HepG2 (cell line): Measurements from ENCODE around the gene AKTIP. TPM values are rescaled to one million over a fixed set of nuclear protein-coding genes. Genes with fewer than 3 reads are reported as not detected.

ENCODE experiments used
- CSRNP2 ChIP-seq: sonication (generic); formaldehyde crosslinking; conservative IDR thresholded peaks from 2 replicates; pipeline ENCODE4 v1.8.0; 2022; ENCODE audit warnings: low read depth, missing genetic modification reagents
- DDIT3 ChIP-seq: sonication (generic); formaldehyde crosslinking; IDR thresholded peaks from 2 replicates; pipeline ENCODE4 v1.4.0; 2020; ENCODE audit warnings: mild to moderate bottlenecking, missing genetic modification reagents
- ELK4 ChIP-seq: sonication (generic); formaldehyde crosslinking; IDR thresholded peaks from 2 replicates; pipeline ENCODE4 v1.9.0; 2021; ENCODE audit warnings: missing genetic modification reagents, borderline replicate concordance
- FOSL2 ChIP-seq: sonication (generic); formaldehyde crosslinking; IDR thresholded peaks from 2 replicates; pipeline ENCODE4 v1.4.0; 2020; ENCODE audit warnings: missing genetic modification reagents
- FOXK2 ChIP-seq: fragments of 450-650 bp; IDR thresholded peaks from 2 replicates; pipeline ENCODE4 v1.6.1; 2016
- GABPB1 ChIP-seq: IDR thresholded peaks from 2 replicates; pipeline ENCODE4 v1.6.1; 2016; ENCODE audit warnings: mild to moderate bottlenecking, missing genetic modification reagents, moderate library complexity, missing compliant biosample characterization
- HHEX ChIP-seq: IDR thresholded peaks from 2 replicates; pipeline ENCODE4 v1.6.1; 2016; ENCODE audit warnings: control low read depth
- HNRNPLL ChIP-seq: fragments of 200-400 bp; formaldehyde crosslinking; IDR thresholded peaks from 2 replicates; pipeline ENCODE4 v1.6.1; 2017; ENCODE audit warnings: mild to moderate bottlenecking, low read depth, low read length; ENCODE audit not compliant: poor library complexity, severe bottlenecking
- KMT2A ChIP-seq: sonication (generic); formaldehyde crosslinking; IDR thresholded peaks from 2 replicates; pipeline ENCODE4 v1.4.0; 2020; ENCODE audit warnings: missing genetic modification reagents
- LCORL ChIP-seq, 2 experiments: fragments of 450-650 bp in 1 of 2; sonication (generic) in 1 of 2; formaldehyde crosslinking in 1 of 2; IDR thresholded peaks; 2 replicates each; pipeline versions ENCODE4 v1.5.0 to v1.6.1; 2017 to 2020; ENCODE audit warnings: antibody characterized with exemption in 1 of 2, missing genetic modification reagents in 1 of 2
- MLLT10 ChIP-seq: sonication (generic); formaldehyde crosslinking; IDR thresholded peaks from 2 replicates; pipeline ENCODE4 v1.4.0; 2020; ENCODE audit warnings: missing genetic modification reagents
- RXRB ChIP-seq: IDR thresholded peaks from 2 replicates; pipeline ENCODE4 v1.6.1; 2016; ENCODE audit warnings: borderline replicate concordance, missing genetic modification reagents, missing compliant biosample characterization
- SNAPC4 ChIP-seq: sonication (generic); formaldehyde crosslinking; IDR thresholded peaks from 2 replicates; pipeline ENCODE4 v1.4.0; 2020; ENCODE audit warnings: mild to moderate bottlenecking, missing genetic modification reagents
- SOX5 ChIP-seq: IDR thresholded peaks from 2 replicates; pipeline ENCODE4 v1.6.1; 2016; ENCODE audit warnings: borderline replicate concordance
- TCF12 ChIP-seq, 2 experiments: fragments of 450-650 bp in 1 of 2; sonication (generic) in 1 of 2; formaldehyde crosslinking in 1 of 2; IDR thresholded peaks; 2 replicates each; pipeline versions ENCODE4 v1.6.1 to v1.8.0; 2017 to 2022; ENCODE audit warnings: antibody characterized with exemption in 1 of 2, mild to moderate bottlenecking in 1 of 2, missing genetic modification reagents in 1 of 2, moderate library complexity in 1 of 2
- THAP8 ChIP-seq: sonication (generic); formaldehyde crosslinking; IDR thresholded peaks from 2 replicates; pipeline ENCODE4 v1.5.1; 2020; ENCODE audit warnings: missing genetic modification reagents, mild to moderate bottlenecking, borderline replicate concordance
- ZNF256 ChIP-seq: sonication (generic); formaldehyde crosslinking; conservative IDR thresholded peaks from 2 replicates; pipeline ENCODE4 v1.4.0; 2020; ENCODE audit warnings: missing genetic modification reagents
- ZNF333 ChIP-seq: sonication (generic); formaldehyde crosslinking; IDR thresholded peaks from 2 replicates; pipeline ENCODE4 v1.4.0; 2020; ENCODE audit warnings: mild to moderate bottlenecking, missing genetic modification reagents, borderline replicate concordance
- ZNF564 ChIP-seq: sonication (generic); formaldehyde crosslinking; IDR thresholded peaks from 2 replicates; pipeline ENCODE4 v1.8.1; 2023; ENCODE audit warnings: mild to moderate bottlenecking, missing genetic modification reagents
- polyA plus RNA-seq, 8 experiments: library from polyadenylated mRNA; depleted of rRNA in 3 of 8; stranded (reverse) in 7 of 8; unstranded in 1 of 8; fragments of >200 nt; fragmentation: Illumina TruSeq in 4 of 8; extraction: Trizol in 4 of 8; gene quantifications; 2 replicates each; pipeline versions ENCODE4 v1.2.1 to v1.2.3, GENCODE V29; 2011 to 2016; ENCODE audit warnings: low read depth in 4 of 8, missing spikeins in 1 of 8, mixed read lengths in 1 of 8; ENCODE audit not compliant: insufficient read depth in 1 of 8
- total RNA-seq, 5 experiments: library from RNA; depleted of rRNA; stranded (reverse); fragments of >200 nt; fragmentation: Illumina TruSeq; extraction: Trizol; gene quantifications; 2 replicates each; pipeline ENCODE4 v1.2.3, GENCODE V29; 2016; ENCODE audit warnings: low read depth in 1 of 5
- TF ChIP-seq, protein P1 (sequence below): IDR thresholded peaks from 2 replicates; pipeline ENCODE4 v1.6.1; 2016; ENCODE audit warnings: mild to moderate bottlenecking

The AKTIP gene
- total and polyA plus RNA-seq, 2 of the 13 experiments (the other 11 are each of a cell fraction or from before 2014, with no cell fraction given), result 28.8 to 49.0 TPM

DNA sequence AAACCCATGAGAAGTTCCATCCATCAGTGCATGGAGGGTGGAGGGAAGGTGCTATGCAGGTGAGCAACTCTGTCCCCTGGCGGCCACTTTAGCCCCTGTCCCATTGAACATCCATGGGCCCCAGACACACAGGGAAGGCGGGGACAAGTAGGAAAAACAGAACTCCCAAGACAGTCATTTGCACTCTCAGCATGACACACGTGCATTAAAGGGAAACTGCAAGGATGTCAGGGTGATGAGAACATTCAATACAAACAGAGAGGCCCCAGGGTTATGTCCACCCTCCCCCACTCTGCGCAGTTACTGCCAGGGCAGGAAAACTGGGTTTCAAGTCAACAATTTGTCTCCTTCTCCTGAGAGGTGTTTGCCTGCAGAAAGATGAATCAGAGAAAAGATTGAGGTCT, 44.0 kb upstream of the AKTIP start (continued):
- TF ChIP-seq FOXK2 (no peak), FOSL2 (CRISPR knock-in tag) (peak; percentile 37; the same call in 1 of the 2 replicates), ZNF564 (no peak), SOX5 (peak; percentile 21; the same call in 1 of the 2 replicates), SNAPC4 (CRISPR knock-in tag) (no peak), HHEX (CRISPR knock-in tag) (no peak), MLLT10 (CRISPR knock-in tag) (no peak), THAP8 (CRISPR knock-in tag) (no peak), GABPB1 (CRISPR knock-in tag) (no peak; the same call in 1 of the 2 replicates), LCORL (IDR thresholded peaks at IDR 0.05) (no peak), LCORL (CRISPR knock-in tag; IDR thresholded peaks at IDR 0.05) (peak; percentile 56; the same call in 1 of the 2 replicates), CSRNP2 (no peak), KMT2A (no peak), RXRB (CRISPR knock-in tag) (peak; percentile 18; the same call in 1 of the 2 replicates), ZNF256 (no peak), ELK4 (CRISPR knock-in tag) (no peak), TCF12 (IDR thresholded peaks at IDR 0.05) (no peak), TCF12 (CRISPR knock-in tag; IDR thresholded peaks at IDR 0.05) (no peak), ZNF333 (CRISPR knock-in tag) (no peak), HNRNPLL (no peak), DDIT3 (no peak)
- TF ChIP-seq, protein P1, sequence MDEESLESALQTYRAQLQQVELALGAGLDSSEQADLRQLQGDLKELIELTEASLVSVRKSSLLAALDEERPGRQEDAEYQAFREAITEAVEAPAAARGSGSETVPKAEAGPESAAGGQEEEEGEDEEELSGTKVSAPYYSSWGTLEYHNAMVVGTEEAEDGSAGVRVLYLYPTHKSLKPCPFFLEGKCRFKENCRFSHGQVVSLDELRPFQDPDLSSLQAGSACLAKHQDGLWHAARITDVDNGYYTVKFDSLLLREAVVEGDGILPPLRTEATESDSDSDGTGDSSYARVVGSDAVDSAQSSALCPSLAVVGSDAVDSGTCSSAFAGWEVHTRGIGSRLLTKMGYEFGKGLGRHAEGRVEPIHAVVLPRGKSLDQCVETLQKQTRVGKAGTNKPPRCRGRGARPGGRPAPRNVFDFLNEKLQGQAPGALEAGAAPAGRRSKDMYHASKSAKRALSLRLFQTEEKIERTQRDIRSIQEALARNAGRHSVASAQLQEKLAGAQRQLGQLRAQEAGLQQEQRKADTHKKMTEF (CRISPR knock-in tag), result no peak
